Measurements from ENCODE around the gene PTTG2.

DNA sequence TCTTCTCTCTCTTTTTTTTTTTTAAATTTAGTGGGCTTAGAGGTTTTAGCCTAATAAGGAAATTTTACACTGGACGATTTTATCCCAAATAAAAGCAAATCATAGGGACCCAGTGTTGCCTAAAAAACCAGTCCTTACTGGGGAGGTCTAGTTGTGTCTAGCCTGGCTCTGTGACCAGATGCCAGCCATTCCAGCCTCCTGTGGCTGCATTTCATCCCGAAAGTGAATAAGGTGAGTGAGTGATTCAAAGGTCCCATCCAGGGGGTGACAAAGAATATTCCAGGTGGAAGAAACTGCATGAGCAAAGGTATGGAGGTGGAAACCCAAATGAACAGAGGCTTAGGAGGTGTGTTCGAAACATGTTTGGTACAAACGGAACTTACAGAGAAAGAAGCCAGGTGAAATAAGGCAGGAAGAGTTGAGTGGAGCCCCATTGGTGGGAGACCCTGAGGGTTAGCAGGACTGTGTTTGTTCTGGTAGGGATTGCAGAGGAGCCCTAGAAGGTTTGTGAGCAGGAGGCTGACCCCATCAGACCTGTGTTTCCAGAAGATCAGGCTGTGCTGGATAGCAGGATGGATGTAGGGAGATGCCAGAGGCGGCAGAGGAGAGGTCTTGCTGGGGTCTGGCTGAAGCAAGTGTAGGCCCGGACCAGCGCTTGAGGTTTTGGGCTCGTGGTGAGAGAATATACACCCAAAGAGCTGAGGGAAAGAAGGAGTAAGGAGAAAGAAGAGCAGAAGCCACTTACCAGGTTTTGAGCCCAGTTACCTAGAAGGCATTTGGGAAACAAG, 31.6 kb downstream of the PTTG2 start:
- TF ChIP-seq, protein P1, sequence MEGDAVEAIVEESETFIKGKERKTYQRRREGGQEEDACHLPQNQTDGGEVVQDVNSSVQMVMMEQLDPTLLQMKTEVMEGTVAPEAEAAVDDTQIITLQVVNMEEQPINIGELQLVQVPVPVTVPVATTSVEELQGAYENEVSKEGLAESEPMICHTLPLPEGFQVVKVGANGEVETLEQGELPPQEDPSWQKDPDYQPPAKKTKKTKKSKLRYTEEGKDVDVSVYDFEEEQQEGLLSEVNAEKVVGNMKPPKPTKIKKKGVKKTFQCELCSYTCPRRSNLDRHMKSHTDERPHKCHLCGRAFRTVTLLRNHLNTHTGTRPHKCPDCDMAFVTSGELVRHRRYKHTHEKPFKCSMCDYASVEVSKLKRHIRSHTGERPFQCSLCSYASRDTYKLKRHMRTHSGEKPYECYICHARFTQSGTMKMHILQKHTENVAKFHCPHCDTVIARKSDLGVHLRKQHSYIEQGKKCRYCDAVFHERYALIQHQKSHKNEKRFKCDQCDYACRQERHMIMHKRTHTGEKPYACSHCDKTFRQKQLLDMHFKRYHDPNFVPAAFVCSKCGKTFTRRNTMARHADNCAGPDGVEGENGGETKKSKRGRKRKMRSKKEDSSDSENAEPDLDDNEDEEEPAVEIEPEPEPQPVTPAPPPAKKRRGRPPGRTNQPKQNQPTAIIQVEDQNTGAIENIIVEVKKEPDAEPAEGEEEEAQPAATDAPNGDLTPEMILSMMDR (conservative IDR thresholded peaks at IDR 0.05) = no peak
- TF ChIP-seq ZFX (IDR thresholded peaks at IDR 0.05) = no peak

All from C4-2B (cell line).